ENCODE measurements around the gene C21orf58.

The C21orf58 gene

DNA sequence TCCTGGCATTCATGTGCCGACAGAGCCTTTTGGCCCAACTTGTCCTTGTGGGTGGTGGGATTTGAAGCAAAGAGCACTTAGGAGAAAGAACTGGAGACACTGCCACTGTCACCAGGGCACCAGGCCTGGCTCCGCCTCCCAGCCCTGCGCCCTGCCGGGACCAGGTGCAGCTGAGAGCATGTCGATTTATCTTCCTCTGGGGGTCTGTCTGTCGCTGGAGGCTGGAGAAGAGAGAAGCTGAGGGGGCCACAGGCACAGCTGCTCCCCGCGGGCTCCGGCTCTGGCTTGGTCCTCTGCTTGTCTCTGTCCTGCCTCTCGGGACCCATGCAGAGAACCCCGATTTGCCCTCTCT is 28.5 kb upstream of the C21orf58 start:
- DNase-seq: no peak

GRCh38 chr21:46351476-46352163 is 27.9 kb upstream of the C21orf58 start:
- DNase-seq: no peak

DNA sequence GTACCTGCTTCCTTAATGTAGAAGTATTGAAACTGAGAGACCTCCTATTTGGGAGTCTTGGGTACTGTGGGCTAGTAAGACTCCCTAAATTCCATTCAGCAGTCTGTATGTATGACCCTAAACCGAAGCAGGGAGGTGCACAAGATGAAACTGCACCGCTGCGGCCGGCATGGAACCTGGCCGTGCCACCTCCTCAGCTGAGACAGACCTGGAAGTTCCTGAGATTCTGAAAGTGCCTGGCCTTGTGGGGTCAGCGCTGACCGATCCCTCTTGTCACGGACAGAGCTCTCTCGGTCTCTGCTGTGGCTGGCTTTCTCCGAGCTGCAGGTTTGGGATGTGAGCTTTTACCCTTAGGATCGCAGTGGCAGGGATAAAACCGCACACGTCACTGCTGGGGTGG is 27.3 kb upstream of the C21orf58 start:
- DNase-seq: no peak

GRCh38 chr21:46350571-46350970 is 26.9 kb upstream of the C21orf58 start:
- DNase-seq: no peak

DNA sequence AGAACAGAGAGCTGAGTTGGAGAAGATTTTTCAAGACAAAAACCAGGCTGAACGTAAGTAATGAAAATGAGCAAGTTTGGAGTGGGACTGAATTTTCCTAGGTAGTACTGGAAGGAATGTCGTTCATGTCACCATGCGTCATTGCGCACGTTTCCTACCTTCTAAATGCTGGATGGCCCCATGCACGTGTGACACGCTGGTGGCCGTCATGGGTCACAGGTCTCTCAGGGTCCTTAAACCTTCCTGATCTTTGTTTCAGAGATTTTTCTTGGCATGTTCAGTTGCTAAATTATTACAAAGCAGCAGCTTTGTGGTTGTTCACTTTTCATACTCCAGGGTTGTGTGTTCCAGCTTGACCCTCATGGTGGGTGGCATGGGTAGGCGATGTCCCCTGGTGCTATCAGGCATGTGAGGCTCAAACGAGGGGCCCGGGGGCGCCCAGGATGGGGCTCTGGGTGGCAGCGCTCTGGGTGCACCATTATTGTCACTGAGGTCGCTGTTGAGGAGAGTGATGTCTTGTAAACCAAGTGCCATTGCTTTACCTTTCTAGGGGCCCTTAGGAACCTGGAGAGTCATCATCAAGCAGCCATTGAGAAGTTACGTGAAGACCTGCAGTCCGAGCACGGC is 25.6 kb upstream of the C21orf58 start:
- no peak for DNase-seq

- no peak for DNase-seq
These were observed 24.2 kb upstream of the C21orf58 start for GRCh38 chr21:46347791-46348381.

GRCh38 chr21:46347203-46347550 is 23.5 kb upstream of the C21orf58 start:
- no peak for DNase-seq

DNA sequence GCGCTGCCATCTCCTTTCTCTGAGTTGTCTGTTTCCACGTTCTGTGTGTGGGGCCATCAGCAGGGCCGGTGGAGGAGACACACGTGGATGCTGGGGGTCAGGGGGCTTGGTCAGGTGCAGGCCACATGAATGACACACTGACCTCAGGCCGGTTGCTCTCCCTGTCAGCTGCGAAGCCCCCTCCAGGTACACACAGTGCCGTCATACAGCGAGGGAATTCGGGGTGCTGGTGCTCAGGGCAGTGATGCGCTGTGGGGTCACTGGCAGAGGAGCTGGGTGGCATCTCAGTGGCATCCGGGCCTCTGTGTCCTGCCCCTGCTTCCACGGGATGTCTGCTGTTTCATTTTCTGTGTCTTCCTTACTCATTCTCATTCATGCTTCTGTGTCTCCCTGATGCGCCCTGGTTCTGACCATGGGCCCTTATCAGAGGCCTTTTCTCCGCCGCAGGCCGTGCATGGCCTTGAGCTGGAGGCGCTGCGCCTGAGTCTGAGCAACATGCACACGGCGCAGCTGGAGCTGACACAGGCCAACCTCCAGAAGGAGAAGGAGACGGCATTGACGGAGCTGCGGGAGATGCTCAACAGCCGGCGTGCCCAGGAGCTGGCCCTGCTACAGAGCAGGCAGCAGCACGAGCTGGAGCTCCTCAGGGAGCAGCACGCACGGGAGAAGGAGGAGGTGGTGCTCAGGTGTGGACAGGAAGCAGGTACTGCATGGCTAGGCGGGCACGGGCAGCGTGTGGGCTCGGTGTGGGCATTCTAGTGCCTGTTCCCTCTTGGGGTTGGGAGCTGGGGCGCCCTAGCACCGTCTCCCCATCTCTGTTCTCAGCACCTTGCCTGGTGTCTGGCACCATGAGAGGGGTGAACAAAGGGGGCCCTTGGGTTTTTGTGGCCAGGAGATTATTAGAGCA is 22.9 kb upstream of the C21orf58 start:
- no peak for DNase-seq

- no peak for DNase-seq
These were observed 22.2 kb upstream of the C21orf58 start for GRCh38 chr21:46345861-46346260.

GRCh38 chr21:46344219-46344915 is 20.7 kb upstream of the C21orf58 start:
- DNase-seq: no peak

DNA sequence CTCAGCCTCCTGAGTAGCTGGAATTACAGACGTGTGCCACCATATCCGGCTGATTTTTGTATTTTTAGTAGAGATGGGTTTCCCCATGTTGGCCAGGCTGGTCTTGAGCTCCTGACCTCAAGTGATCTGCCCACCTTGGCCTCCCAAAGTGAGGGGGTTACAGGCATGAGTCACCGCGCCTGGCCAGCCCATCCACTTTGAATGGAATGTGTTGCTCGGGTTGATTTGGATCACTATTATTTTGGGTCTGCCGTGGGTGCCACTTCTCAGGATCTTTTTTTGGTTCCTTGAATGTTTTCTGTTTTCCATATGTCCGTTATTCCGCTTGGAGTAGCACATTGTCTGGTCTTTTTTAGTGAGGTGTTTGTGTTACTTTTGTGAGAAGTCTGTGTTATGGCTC is 17.3 kb upstream of the C21orf58 start:
- no peak for DNase-seq

- DNase-seq: no peak
These were observed 12.9 kb upstream of the C21orf58 start for GRCh38 chr21:46336603-46337002.

DNA sequence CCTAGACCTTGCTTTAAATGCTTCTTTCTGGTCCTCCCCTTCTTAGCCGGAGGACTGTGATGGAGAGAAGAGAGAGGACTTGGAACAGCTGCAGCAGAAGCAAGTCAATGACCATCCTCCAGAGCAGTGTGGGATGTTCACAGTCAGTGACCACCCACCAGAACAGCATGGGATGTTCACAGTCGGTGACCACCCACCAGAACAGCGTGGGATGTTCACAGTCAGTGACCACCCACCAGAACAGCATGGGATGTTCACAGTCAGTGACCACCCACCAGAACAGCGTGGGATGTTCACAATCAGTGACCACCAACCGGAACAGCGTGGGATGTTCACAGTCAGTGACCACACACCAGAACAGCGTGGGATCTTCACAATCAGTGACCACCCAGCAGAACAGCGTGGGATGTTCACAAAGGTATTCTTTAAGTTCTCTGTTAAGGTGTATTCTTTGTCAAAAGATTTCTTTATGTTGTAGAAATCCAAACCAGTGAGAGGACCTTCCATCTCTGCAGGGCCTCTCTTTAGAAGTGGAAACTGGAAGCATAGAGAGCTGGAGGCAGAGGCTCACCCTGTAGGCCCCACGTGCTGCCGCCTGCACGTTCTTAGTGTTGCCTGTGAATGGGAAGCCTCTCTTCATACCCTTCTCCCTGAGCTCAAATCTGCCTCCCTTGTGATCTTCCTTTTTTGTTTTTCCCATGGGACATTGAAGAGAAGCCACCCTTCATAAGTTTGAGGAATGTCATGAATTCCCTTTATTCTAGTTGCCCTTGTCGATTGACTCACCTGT is 10.9 kb upstream of the C21orf58 start:
- no peak for DNase-seq

DNA sequence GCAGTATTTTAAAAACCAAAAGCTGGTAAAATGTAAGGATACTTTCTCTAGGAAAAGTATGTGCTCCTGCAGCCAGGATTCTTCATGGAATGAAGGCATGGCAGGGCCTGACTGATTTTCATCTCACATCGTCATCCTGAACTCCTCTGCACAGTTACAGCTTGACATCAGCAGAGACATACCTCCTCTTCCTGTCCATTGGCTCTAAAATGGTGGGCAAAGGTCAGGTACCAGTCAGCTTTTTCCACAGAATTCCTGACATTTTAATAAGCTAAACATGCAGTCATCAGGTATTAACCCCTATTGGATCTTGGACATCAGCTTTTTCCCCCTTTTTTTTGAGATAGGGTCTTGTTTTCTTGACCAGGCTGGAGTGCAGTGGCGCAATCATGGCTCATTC is 6.1 kb upstream of the C21orf58 start:
- no peak for DNase-seq

DNA sequence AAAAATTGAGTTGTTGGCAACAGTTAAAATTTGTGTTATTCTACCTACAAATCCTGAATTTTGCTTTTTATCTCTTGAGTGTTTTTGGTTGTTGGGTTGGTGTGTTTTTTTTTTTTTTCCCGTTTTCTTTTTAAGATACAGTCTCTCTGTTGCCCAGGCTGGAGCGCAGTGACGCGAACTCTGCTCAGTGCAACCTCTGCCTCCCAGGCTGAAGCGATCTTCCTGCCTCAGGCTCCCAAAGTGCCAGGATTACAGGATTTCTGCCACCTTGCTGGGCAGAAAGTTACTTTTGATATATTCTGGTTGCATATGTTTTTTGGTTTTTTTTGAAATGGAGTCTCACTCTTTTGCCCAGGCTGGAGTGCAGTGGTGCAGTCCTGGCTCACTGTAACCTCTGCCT is 4.5 kb upstream of the C21orf58 start:
- no peak for DNase-seq

GRCh38 chr21:46327711-46328110 is 4.0 kb upstream of the C21orf58 start:
- DNase-seq: no peak

DNA sequence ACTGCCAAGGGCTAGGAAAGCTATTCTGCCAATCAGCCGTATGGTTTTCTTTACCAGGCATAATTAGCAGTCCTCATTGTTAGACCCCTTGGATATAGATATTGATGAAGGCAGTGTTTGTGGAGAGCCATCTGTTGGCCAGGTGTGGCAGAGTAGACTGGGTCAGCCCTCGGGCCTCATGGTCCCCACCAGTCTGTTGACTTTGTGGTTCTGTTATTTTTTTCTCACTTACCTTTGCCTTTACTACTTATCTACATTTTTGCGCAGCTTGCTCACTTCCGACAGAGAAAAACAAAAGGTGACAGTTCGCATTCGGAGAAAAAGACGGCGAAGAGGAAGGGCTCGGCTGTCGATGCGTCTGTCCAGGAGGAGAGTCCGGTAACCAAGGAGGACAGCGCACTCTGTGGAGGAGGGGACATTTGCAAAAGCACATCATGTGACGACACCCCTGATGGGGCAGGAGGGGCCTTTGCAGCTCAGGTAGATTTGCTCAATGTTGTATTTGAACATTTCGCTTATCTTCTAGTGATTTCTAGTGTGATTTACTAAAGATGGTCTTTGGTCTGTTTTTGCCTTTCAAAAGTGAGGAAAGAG is 2.5 kb upstream of the C21orf58 start:
- peak in 1 of 2 experiments; percentile 60 for DNase-seq

DNA sequence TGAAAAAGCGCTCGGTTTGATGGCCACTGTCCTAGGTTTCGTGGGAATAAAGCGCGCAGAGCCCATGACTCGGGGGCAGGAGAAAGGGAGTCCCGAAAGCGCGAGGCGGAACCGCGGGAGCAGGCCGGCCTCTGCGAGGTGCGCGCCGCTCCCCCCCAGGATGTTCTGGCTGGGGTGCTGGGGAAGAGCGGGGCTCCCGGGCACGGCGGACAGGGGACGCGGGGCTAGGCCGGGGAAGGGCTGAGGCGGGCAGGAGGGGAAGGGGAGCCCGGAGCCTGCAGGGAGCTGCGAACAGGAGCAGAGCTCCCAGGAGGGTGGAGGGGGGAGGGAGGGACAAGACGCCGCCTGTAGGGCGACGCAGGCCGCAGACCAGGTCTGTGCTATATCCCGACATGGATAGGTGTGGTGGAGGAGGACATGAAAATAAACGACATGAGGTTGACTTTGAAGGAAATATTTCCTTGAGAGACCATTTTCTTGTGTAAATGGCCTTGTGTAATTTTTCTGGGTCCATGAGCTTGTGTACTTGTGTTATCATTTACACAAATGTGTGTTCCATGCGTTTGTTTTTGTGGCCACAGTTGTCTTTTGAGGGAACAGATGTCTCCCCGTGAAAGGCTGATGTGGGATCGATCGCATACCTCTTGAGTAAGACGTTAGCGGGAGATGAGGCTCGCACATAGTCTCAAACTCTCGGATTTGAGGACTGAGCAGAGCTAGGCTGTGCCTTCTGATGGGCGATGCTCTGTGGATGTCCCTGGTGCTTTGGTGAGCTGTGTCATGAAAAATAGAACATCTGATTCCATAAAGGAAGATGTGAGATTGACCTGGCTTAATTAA is 1.6 kb upstream of the C21orf58 start:
- DNase-seq: peak; percentile 34 to 78

GRCh38 chr21:46324390-46325072 is 861 bp upstream of the C21orf58 start:
- DNase-seq: peak; percentile 44 to 89

- DNase-seq: peak in 1 of 2 experiments; percentile 44
These were observed 402 bp downstream of the C21orf58 start for GRCh38 chr21:46323227-46323709.
